Measurements from ENCODE around the gene ZFR. TPM values are rescaled to one million over a fixed set of nuclear protein-coding genes. Genes with fewer than 3 reads are reported as not detected.
"Not testable (repeated sequence)": the region's sequence is repeated elsewhere in the genome, so short reads cannot be mapped to it uniquely, and the experiment has no call there.

ZFR gene
- total RNA-seq, 1 experiment from 2014 or later: 83.5 TPM

DNA sequence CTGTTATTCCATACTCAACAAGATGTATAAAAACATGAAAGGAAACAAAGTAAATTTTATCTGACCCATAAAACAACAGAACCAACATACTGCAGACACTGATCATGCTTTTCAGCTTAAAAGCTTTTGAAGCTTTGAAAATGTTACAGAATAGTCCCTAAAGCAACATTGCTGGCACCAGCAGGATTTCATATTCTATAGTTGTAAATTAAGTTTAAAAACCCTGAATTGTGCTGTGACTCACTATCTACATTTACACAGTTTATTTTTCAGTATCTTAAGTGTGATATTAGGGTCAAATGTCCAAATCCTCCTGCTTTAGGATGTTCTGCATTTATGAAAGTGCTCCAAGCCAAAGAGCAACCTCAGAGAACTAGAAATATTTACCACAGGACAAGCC, 59.9 kb downstream of the ZFR start:
- H3K4me3 ChIP-seq: no peak overlapping the region
- no peaks in the 10 kb centered on the region for H3K9me3 ChIP-seq (replicated peaks)
- peaks cover 52% of the 10 kb centered on the region for H3K36me3 ChIP-seq
- no peak for DNase-seq (ENCODE audit: low read depth in 1 of 2, low spot score in 2 of 2)
- no peaks in the 10 kb centered on the region for H3K27me3 ChIP-seq (replicated peaks)
- H3K4me1 ChIP-seq (replicated peaks): peaks cover 8% of the 10 kb centered on the region
- H3K27ac ChIP-seq: no peak overlapping the region

DNA sequence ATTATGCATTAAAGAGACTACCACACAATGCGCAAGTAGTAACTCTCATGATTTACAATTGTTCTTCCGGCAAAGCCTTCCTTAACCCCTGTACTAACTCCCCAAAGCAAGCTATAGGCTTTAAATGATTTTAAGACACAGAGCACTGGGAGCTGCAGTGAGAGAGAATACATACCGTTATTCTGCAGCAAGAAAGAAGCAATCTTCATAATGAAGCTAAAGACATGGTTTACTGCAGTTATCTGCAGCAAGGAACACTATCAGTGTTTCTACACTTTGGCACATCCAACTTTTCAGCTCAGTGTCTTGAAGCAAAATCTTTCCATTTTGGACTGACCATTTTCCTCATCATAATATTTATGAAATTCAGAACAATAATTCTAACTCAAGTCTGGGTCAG, 61.0 kb downstream of the ZFR start:
- Histone ChIP-seq H3K4me1 (replicated peaks) (peaks cover 6% of the 10 kb centered on the region), H3K9me3 (replicated peaks) (no peaks in the 10 kb centered on the region), H3K4me3 (no peak overlapping the region), H3K27ac (no peak overlapping the region), H3K27me3 (replicated peaks) (no peaks in the 10 kb centered on the region), H3K36me3 (peaks cover 46% of the 10 kb centered on the region)
- no peak for DNase-seq (ENCODE audit: low read depth in 1 of 2, low spot score in 2 of 2)

- no peak for DNase-seq (ENCODE audit: low read depth in 1 of 2, low spot score in 2 of 2)
- Histone ChIP-seq H3K4me3 (no peak overlapping the region), H3K36me3 (peaks cover 42% of the 10 kb centered on the region), H3K9me3 (replicated peaks) (no peaks in the 10 kb centered on the region), H3K27me3 (replicated peaks) (no peaks in the 10 kb centered on the region), H3K27ac (no peak overlapping the region), H3K4me1 (replicated peaks) (peaks cover under 1% of the 10 kb centered on the region)
These were observed 61.5 kb downstream of the ZFR start for GRCh38 chr5:32383065-32383464.

- no peaks in the 10 kb centered on the region for H3K4me1 ChIP-seq (replicated peaks)
- no peak for DNase-seq (ENCODE audit: low read depth in 1 of 2, low spot score in 2 of 2)
- H3K27ac ChIP-seq: no peak overlapping the region
- H3K9me3 ChIP-seq (replicated peaks): no peaks in the 10 kb centered on the region
- H3K36me3 ChIP-seq: peaks cover 22% of the 10 kb centered on the region
- H3K4me3 ChIP-seq: no peak overlapping the region
- no peaks in the 10 kb centered on the region for H3K27me3 ChIP-seq (replicated peaks)
These were observed 65.1 kb downstream of the ZFR start for GRCh38 chr5:32379421-32379820.

DNA sequence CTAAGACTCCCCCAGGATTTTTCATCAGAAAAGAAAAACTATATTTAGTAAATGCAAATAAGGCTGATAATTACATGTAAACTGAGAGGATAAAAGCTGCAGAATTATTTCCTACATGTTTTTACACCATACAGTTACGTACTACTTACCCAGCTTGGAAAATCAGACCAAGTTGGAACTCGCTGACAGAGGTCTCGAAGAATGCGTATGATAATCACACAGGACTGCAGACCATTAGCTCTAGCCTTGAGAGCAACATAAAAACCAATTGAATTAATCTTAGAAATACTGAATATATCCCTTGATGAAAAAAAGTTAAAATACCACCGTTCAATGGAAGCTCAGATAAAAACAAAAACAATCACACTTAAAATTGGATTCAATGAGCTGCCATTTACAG, 65.6 kb downstream of the ZFR start:
- Histone ChIP-seq H3K9me3 (replicated peaks) (no peaks in the 10 kb centered on the region), H3K27ac (no peak overlapping the region), H3K4me3 (no peak overlapping the region), H3K27me3 (replicated peaks) (no peaks in the 10 kb centered on the region), H3K4me1 (replicated peaks) (no peaks in the 10 kb centered on the region), H3K36me3 (peaks cover 18% of the 10 kb centered on the region)
- no peak for DNase-seq (ENCODE audit: low read depth in 1 of 2, low spot score in 2 of 2)

- no peaks in the 10 kb centered on the region for H3K9me3 ChIP-seq (replicated peaks)
- DNase-seq (ENCODE audit: low read depth in 1 of 2, low spot score in 2 of 2): no peak
- H3K4me3 ChIP-seq: no peak overlapping the region
- H3K27me3 ChIP-seq (replicated peaks): no peaks in the 10 kb centered on the region
- H3K4me1 ChIP-seq (replicated peaks): no peaks in the 10 kb centered on the region
- H3K27ac ChIP-seq: no peak overlapping the region
- 0 out of 2 replicates have a peak, but pooled peaks cover 3% of the 10 kb centered on the region for H3K36me3 ChIP-seq
These were observed 74.9 kb downstream of the ZFR start for GRCh38 chr5:32369542-32370155.

- no peak overlapping the region for H3K27ac ChIP-seq
- no peaks in the 10 kb centered on the region for H3K27me3 ChIP-seq (replicated peaks)
- no peaks in the 10 kb centered on the region for H3K4me1 ChIP-seq (replicated peaks)
- 0 out of 2 replicates have a peak, but pooled peaks cover 3% of the 10 kb centered on the region for H3K36me3 ChIP-seq
- H3K9me3 ChIP-seq (replicated peaks): no peaks in the 10 kb centered on the region
- no peak overlapping the region for H3K4me3 ChIP-seq
- no peak for DNase-seq (ENCODE audit: low read depth in 1 of 2, low spot score in 2 of 2)
These were observed 75.5 kb downstream of the ZFR start for GRCh38 chr5:32369032-32369431.

DNA sequence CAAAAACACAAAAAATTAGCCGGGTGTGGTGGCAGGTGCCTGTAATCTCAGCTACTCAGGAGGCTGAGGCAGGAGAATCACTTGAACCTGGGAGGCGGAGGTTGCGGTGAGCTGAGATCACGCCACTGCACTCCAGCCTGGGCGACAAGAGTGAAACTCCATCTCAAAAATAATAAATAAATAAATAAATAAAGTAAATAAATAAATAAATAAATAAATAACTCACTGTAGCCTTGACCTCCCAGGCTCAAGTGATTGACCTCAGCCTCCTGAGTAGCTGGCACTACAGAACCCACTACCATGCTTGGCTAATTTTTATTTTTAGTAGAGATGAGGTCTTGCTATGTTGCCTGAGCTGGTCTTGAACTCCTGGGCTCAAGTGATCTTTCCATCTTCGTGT, 77.3 kb downstream of the ZFR start:
- H3K36me3 ChIP-seq; H3K27me3 ChIP-seq (replicated peaks); H3K27ac ChIP-seq; DNase-seq (ENCODE audit: low read depth in 1 of 2, low spot score in 2 of 2); H3K4me3 ChIP-seq; H3K9me3 ChIP-seq (replicated peaks); H3K4me1 ChIP-seq (replicated peaks): not testable (repeated sequence)

GRCh38 chr5:32365623-32366022, 78.9 kb downstream of the ZFR start:
- H3K4me3 ChIP-seq: no peak overlapping the region
- no peaks in the 10 kb centered on the region for H3K9me3 ChIP-seq (replicated peaks)
- no peaks in the 10 kb centered on the region for H3K4me1 ChIP-seq (replicated peaks)
- H3K36me3 ChIP-seq: peaks cover 10% of the 10 kb centered on the region
- no peak for DNase-seq (ENCODE audit: low read depth in 1 of 2, low spot score in 2 of 2)
- no peaks in the 10 kb centered on the region for H3K27me3 ChIP-seq (replicated peaks)
- no peak overlapping the region for H3K27ac ChIP-seq

DNA sequence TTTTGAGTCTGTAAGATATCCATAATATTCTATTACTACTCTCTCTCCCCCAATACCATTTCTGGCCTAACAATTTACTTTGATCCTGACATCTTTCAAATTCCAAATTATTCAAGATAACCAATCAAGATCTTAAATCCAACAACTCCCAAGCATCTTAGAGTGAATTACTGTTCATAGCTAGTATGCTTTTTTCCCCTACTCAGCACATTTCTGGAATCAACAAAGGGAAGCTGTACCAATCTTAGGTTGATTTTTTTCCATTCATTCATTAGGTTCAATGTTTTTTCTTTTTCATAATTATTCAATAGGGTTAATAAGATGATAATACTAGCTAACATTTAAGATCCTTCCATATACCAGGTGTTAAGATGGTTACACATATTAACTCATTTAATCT, 81.5 kb downstream of the ZFR start:
- H3K4me3 ChIP-seq: no peak overlapping the region

GRCh38 chr5:32362527-32362926, 82.0 kb downstream of the ZFR start:
- Histone ChIP-seq H3K9me3 (replicated peaks) (no peaks in the 10 kb centered on the region), H3K36me3 (peaks cover 7% of the 10 kb centered on the region)
- no peak for DNase-seq (ENCODE audit: low read depth in 1 of 2, low spot score in 2 of 2)

More for the DNA sequence above, 81.5 kb downstream of the ZFR start:
- H3K27ac ChIP-seq: no peak overlapping the region
- DNase-seq (ENCODE audit: low read depth in 1 of 2, low spot score in 2 of 2): no peak
- no peaks in the 10 kb centered on the region for H3K9me3 ChIP-seq (replicated peaks)
- H3K27me3 ChIP-seq (replicated peaks): no peaks in the 10 kb centered on the region
- no peaks in the 10 kb centered on the region for H3K4me1 ChIP-seq (replicated peaks)
- peaks cover 7% of the 10 kb centered on the region for H3K36me3 ChIP-seq

DNA sequence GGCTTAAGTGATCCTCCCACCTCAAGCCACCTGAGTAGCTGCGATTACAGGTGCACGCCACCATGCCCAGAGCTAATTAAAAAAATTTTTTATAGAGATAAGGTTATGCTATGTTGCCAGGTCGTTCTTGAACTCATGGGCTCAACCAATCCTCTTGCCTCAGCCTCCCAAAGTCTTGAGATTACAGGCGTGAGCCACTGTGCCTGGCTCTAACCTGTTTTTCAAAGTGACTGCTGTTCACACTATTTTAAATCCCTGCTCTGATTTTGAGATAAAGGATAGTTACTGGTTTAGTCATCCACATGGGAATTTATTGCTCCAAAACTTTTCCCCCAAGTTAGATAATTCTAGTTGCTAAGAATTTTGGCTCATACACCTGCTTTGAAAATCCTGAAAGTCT, 83.6 kb downstream of the ZFR start:
- Histone ChIP-seq H3K4me3 (no peak overlapping the region), H3K27me3 (replicated peaks) (no peaks in the 10 kb centered on the region), H3K27ac (no peak overlapping the region), H3K36me3 (peaks cover 9% of the 10 kb centered on the region), H3K9me3 (replicated peaks) (no peaks in the 10 kb centered on the region), H3K4me1 (replicated peaks) (no peaks in the 10 kb centered on the region)
- no peak for DNase-seq (ENCODE audit: low read depth in 1 of 2, low spot score in 2 of 2)

More at GRCh38 chr5:32362527-32362926, 82.0 kb downstream of the ZFR start:
- Histone ChIP-seq H3K27ac (no peak overlapping the region), H3K27me3 (replicated peaks) (no peaks in the 10 kb centered on the region), H3K4me1 (replicated peaks) (no peaks in the 10 kb centered on the region), H3K4me3 (no peak overlapping the region)

- no peak overlapping the region for H3K27ac ChIP-seq
- no peaks in the 10 kb centered on the region for H3K4me1 ChIP-seq (replicated peaks)
- H3K27me3 ChIP-seq (replicated peaks): no peaks in the 10 kb centered on the region
- H3K4me3 ChIP-seq: no peak overlapping the region
- peaks cover 9% of the 10 kb centered on the region for H3K36me3 ChIP-seq
- DNase-seq (ENCODE audit: low read depth in 1 of 2, low spot score in 2 of 2): no peak
- H3K9me3 ChIP-seq (replicated peaks): no peaks in the 10 kb centered on the region
These were observed 85.9 kb downstream of the ZFR start for GRCh38 chr5:32358611-32359010.

DNA sequence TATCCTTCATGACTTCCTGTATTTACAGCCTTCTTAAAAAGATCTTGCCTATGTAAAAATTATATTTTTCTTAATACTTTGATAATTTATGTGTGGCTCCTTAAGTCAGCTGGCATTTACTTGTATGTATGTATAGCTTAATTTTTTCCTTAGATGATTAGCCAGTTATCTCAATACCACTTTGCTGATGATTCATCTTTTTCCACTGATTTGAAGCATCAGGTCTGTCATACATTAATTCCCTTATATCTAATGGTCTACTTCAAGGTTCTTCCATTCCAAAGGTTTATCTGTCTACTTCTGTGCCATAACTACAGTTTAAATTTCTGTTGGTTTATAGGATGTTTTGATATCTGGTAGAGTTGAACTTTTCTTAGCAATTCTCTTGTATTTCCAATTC, 86.9 kb downstream of the ZFR start:
- Histone ChIP-seq H3K4me1 (replicated peaks) (no peaks in the 10 kb centered on the region), H3K4me3 (no peak overlapping the region), H3K27ac (no peak overlapping the region), H3K36me3 (peaks cover 7% of the 10 kb centered on the region; the same call in 1 of the 2 replicates), H3K27me3 (replicated peaks) (no peaks in the 10 kb centered on the region), H3K9me3 (replicated peaks) (no peaks in the 10 kb centered on the region)
- DNase-seq (ENCODE audit: low read depth in 1 of 2, low spot score in 2 of 2): no peak

DNA sequence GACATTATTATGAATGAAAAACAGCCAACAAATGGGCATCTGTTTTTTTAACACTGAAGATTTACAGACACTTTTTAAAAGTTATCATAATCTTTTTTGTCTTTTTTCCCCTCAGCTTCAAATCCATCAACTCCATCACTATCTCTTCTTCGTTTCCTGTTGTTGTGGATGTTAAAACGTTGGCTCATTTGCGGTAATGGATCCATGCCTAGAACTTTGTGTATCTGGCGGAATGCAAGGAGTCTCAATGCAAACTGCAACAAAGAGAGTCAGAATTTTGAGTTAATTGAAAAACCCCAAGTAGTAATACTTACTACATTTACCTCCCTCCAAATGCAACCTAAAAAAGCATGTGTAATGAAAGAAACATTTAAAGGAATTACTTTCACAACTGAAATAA, 88.9 kb downstream of the ZFR start:
- H3K27me3 ChIP-seq (replicated peaks): no peaks in the 10 kb centered on the region
- no peak for DNase-seq (ENCODE audit: low read depth in 1 of 2, low spot score in 2 of 2)
- no peak overlapping the region for H3K27ac ChIP-seq
- peaks cover 3% of the 10 kb centered on the region; the same call in 1 of the 2 replicates for H3K4me1 ChIP-seq (replicated peaks)
- H3K4me3 ChIP-seq: no peak overlapping the region
- H3K9me3 ChIP-seq (replicated peaks): no peaks in the 10 kb centered on the region
- peaks cover 2% of the 10 kb centered on the region; the same call in 1 of the 2 replicates for H3K36me3 ChIP-seq

Measured in SJSA1 (cell line).